Uterus (tissue), 4 donors: ENCODE results near the gene SLC38A10. TPM values are rescaled to one million over a fixed set of nuclear protein-coding genes. Genes with fewer than 3 reads are reported as not detected.

Experiments used
- DNase-seq, 2 donors: peaks; one replicate each; pipeline ENCODE4 v3.0.0-alpha.2; 2019 to 2020
- H3K27ac ChIP-seq, 2 donors: fragments of 200-600 bp; sonication (generic); 1 replicate in 1 of 2; 2 replicates in 1 of 2; pipeline ENCODE4 v1.5.1; 2016 to 2018
- H3K27me3 ChIP-seq, 2 donors: fragments of 200-600 bp; sonication (generic); one replicate each; pipeline ENCODE4 v1.5.1; 2018 to 2019; ENCODE audit warnings: control low read depth in 1 of 2
- H3K36me3 ChIP-seq, 2 donors: fragments of 200-600 bp; sonication (generic); one replicate each; pipeline ENCODE4 v1.5.1; 2019; ENCODE audit warnings: control low read depth in 1 of 2
- H3K4me1 ChIP-seq, 2 donors: fragments of 200-600 bp; sonication (generic); one replicate each; pipeline ENCODE4 v1.5.1; 2018 to 2019; ENCODE audit warnings: control low read depth in 1 of 2
- H3K4me3 ChIP-seq, 2 donors: fragments of 200-600 bp; sonication (generic); 1 replicate in 1 of 2; 2 replicates in 1 of 2; pipeline ENCODE4 v1.5.1; 2018 to 2019; ENCODE audit warnings: mild to moderate bottlenecking in 1 of 2
- H3K9me3 ChIP-seq, 2 donors: fragments of 200-600 bp; sonication (generic); one replicate each; pipeline ENCODE4 v1.5.1; 2019; ENCODE audit warnings: control low read depth in 1 of 2
- CTCF ChIP-seq, 4 experiments: fragments of 200-600 bp in 2 of 4; fragments of 450-650 bp in 2 of 4; sonication (generic) in 2 of 4; IDR thresholded peaks; one replicate each; pipeline ENCODE4 v1.5.1; 2016 to 2019; ENCODE audit warnings: antibody characterized with exemption in 4 of 4, mild to moderate bottlenecking in 2 of 4, moderate library complexity in 1 of 4
- POLR2A ChIP-seq, 2 donors: fragments of 450-650 bp; IDR thresholded peaks; one replicate each; pipeline ENCODE4 v1.6.1; 2016; ENCODE audit warnings: antibody characterized with exemption in 2 of 2, mild to moderate bottlenecking in 1 of 2, moderate library complexity in 1 of 2
- intact Hi-C: fragments of 100-400 bp; cut with DNase I; formaldehyde crosslinking; loops from one replicate; pipeline ENCODE4 v1.15.1; 2023; ENCODE audit warnings: low total_unique reads
- total RNA-seq, 4 donors: library from RNA; depleted of rRNA in 3 of 4; stranded (reverse); fragments of >200 nt in 3 of 4; gene quantifications; one replicate each; pipeline versions ENCODE4 v1.1.0 to v1.2.4, GENCODE V29; 2014 to 2023
- donor health status: DM: yes; HTN: yes; CAD: no.

Gene SLC38A10
- total RNA-seq, 4 donors from 2014 or later = 50.7 to 55.4 (median 53.3) TPM

- H3K4me1 ChIP-seq = no peaks in the 10 kb centered on the region
- intact Hi-C loops = no loop called here
- H3K36me3 ChIP-seq = no peaks in the 10 kb centered on the region
- no peak overlapping the region for H3K4me3 ChIP-seq
- no peaks in the 10 kb centered on the region for H3K9me3 ChIP-seq
- TF ChIP-seq POLR2A (IDR thresholded peaks at IDR 0.05) = no peak
- TF ChIP-seq CTCF (IDR thresholded peaks at IDR 0.05) = no peak
- no peak overlapping the region for H3K27ac ChIP-seq
- no peaks in the 10 kb centered on the region for H3K27me3 ChIP-seq
- DNase-seq = no peak
Measured at GRCh38 chr17:81249223-81250040, 45.7 kb downstream of the SLC38A10 start.

- DNase-seq = no peak
- H3K27ac ChIP-seq = no peak overlapping the region
- H3K9me3 ChIP-seq = no peaks in the 10 kb centered on the region
- no peaks in the 10 kb centered on the region for H3K27me3 ChIP-seq
- no peaks in the 10 kb centered on the region for H3K36me3 ChIP-seq
- H3K4me3 ChIP-seq = no peak overlapping the region
- TF ChIP-seq CTCF (IDR thresholded peaks at IDR 0.05) = no peak
- TF ChIP-seq POLR2A (IDR thresholded peaks at IDR 0.05) = no peak
- no peaks in the 10 kb centered on the region for H3K4me1 ChIP-seq
- intact Hi-C loops = no loop called here
Measured at GRCh38 chr17:81248649-81249048, 46.5 kb downstream of the SLC38A10 start.

GRCh38 chr17:81247339-81247990 is 47.6 kb downstream of the SLC38A10 start:
- H3K27ac ChIP-seq = no peak overlapping the region
- H3K9me3 ChIP-seq = no peaks in the 10 kb centered on the region
- DNase-seq = no peak
- no peak for TF ChIP-seq CTCF (IDR thresholded peaks at IDR 0.05)
- TF ChIP-seq POLR2A (IDR thresholded peaks at IDR 0.05) = no peak
- H3K36me3 ChIP-seq = no peaks in the 10 kb centered on the region
- intact Hi-C loops = no loop called here
- H3K4me3 ChIP-seq = no peak overlapping the region
- no peaks in the 10 kb centered on the region for H3K4me1 ChIP-seq
- no peaks in the 10 kb centered on the region for H3K27me3 ChIP-seq

- DNase-seq = no peak
- intact Hi-C loops = no loop called here
- Histone ChIP-seq H3K27ac (no peak overlapping the region), H3K27me3 (no peaks in the 10 kb centered on the region), H3K4me1 (no peaks in the 10 kb centered on the region), H3K9me3 (no peaks in the 10 kb centered on the region), H3K4me3 (no peak overlapping the region), H3K36me3 (no peaks in the 10 kb centered on the region)
- TF ChIP-seq CTCF (IDR thresholded peaks at IDR 0.05) (no peak), POLR2A (IDR thresholded peaks at IDR 0.05) (no peak)
Measured at GRCh38 chr17:81246679-81247338, 48.3 kb downstream of the SLC38A10 start.

- H3K4me3 ChIP-seq = no peak overlapping the region
- H3K27ac ChIP-seq = no peak overlapping the region
- H3K36me3 ChIP-seq = no peaks in the 10 kb centered on the region
- TF ChIP-seq POLR2A (IDR thresholded peaks at IDR 0.05) = no peak
- no peak for TF ChIP-seq CTCF (IDR thresholded peaks at IDR 0.05)
- intact Hi-C loops = no loop called here
- H3K9me3 ChIP-seq = no peaks in the 10 kb centered on the region
- no peaks in the 10 kb centered on the region for H3K4me1 ChIP-seq
- DNase-seq = no peak
- H3K27me3 ChIP-seq = no peaks in the 10 kb centered on the region
Measured at GRCh38 chr17:81246343-81246670, 48.8 kb downstream of the SLC38A10 start.
